NCI-H146 (cell line): Measurements from ENCODE around the gene LYSMD1.
A peak's percentile ranks its signal among the peaks of the same experiment; 100 is the strongest.

Experiments
- DNase-seq: peaks from one replicate; lab custom pipeline; 2025; lab: John Stamatoyannopoulos, UW

Gene LYSMD1

DNA sequence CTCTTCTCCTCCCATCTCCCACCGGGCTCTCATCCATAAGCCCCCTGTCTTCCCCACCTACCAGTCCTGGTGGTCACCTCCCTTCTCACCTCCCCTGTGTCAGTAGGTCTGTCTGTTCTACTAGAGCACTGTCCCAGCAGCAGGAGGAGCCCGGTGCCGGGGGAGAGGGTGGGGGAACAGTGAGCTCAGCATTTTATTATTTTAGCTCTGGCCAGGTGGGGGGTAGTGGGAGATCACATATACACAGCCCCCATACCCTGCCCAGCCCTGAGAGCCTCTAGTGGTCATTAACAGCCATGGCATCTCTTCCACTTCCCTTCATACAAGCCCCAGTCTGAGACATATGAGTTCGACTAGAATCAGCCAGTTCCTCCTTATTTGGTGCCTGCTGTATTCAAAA, 10.2 kb upstream of the LYSMD1 start, which contains the start of gene TMOD4:
Gene TMOD4 (minus strand): TSS at position 119 of the 400 bp plus-strand sequence. CDS start 1,106 bp downstream, outside the sequence.
- DNase-seq, result no peak

- DNase-seq, result no peak
Measured at GRCh38 chr1:151175041-151175741, 9.5 kb upstream of the LYSMD1 start.

DNA sequence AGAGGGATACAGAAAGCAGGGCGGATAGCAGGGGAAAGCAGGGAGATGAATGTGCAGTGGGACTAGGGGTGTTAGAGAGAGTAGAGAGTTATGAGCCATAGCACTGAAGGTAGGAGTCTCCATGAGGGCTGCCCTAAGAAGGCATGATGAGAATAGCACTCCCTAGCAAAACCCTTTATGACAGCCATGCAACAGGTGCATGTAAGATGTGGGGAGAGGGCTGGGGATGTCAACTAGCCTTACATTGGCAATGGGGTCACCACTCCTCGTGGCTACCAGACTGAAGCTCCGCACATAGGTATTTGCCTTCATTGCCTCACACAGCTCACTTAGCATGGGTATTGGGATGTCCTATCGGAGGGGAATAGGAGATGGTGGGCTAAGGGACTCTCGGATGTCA, 5.5 kb upstream of the LYSMD1 start:
- no peak for DNase-seq

DNA sequence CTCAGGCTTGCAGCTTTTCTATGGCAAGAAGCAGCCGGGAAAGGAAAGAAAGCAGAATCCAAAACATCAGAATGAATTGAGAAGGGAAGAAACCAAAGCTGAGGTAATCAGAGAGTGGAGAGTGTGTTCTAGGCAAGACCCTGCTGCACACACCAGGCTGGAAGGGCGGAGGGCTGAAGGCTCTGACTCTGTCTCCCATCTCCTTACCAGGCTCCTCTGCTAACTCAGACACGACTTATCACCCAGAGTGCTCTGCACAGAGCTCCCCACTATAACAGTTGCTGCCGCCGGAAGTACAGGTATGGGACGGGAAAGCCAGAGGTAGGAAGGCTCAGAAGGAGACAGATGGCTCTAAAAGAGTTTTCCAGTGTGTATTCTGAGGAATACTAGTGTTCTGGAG, 1.4 kb upstream of the LYSMD1 start:
- DNase-seq, result no peak

- peak; percentile 42 for DNase-seq
Measured at GRCh38 chr1:151166505-151166956, 829 bp upstream of the LYSMD1 start.

DNA sequence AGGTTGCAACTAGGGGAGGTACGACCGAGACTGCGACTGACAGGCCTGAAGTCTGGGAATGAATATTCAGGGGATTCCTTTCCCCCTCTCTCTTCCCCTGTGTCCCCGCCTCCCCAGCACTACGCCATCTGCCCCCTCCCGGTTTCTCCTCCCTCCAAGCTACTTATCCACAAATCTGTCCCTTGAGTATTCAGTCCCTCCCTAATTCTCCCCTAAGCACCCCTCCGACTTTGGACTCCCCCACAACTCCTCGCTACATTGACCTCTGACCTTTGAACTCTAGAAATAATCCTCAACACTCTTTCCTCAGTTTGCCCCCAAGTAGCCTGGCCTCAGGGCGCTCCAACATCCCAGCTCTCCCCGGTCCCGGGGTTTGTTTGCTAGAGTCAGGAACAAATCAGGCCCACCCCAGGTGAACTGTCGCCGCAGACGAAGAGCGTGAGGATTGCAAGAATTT, 393 bp downstream of the LYSMD1 start:
- peak; percentile 68 for DNase-seq

GRCh38 chr1:151164732-151165280, 896 bp downstream of the LYSMD1 start:
- no peak for DNase-seq

GRCh38 chr1:151159373-151159772, 6.3 kb downstream of the LYSMD1 start:
- no peak for DNase-seq

- DNase-seq, result no peak
Measured at GRCh38 chr1:151158751-151159251, 6.9 kb downstream of the LYSMD1 start.

DNA sequence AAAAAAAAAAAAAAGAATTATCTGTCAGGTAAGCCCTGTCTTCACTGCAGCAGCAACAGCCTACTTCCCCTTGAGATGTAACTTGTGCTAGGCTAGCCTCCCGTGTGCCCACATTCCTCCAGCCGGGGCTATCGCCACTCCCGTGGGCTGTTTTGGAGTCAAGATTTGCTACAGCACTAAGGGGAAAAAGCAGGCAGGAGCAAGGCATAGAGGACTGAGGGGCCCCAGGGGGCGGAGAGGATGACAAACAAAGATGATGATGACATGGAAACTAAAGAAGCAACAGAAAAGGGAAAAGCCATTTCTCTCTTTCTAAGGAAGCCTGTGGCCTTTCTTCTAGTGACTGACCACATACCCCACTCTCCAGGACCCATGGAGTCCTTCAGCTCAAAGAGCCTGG, 7.4 kb downstream of the LYSMD1 start:
- no peak for DNase-seq

GRCh38 chr1:151157067-151157531, 8.6 kb downstream of the LYSMD1 start:
- DNase-seq, result no peak

GRCh38 chr1:151156515-151156819, 9.2 kb downstream of the LYSMD1 start, which contains the start of gene TNFAIP8L2:
Gene TNFAIP8L2 (plus strand): TSS chr1:151156649. CDS start chr1:151158698, 2,049 bp downstream.
- no peak for DNase-seq

DNA sequence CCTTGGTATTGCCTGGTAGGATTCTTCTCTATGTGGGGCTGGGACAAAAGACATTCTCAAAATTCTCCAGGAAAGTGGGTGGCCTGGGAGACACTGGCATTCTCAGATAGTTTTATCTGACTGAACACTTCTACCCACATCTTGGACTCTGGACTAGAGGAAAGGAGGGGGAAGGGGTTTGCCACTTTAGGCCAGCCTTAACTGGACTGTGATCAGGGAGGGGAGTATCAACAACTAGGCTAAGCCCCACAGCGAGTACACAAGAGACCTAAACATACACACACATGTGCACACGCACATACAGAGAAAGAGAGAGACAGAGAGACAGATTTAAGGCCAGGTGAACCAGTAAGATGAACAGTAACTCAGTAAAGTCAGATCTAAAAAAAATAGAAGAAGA, 18.0 kb downstream of the LYSMD1 start:
- DNase-seq, result no peak

GRCh38 chr1:151147132-151147503, 18.6 kb downstream of the LYSMD1 start:
- no peak for DNase-seq

DNA sequence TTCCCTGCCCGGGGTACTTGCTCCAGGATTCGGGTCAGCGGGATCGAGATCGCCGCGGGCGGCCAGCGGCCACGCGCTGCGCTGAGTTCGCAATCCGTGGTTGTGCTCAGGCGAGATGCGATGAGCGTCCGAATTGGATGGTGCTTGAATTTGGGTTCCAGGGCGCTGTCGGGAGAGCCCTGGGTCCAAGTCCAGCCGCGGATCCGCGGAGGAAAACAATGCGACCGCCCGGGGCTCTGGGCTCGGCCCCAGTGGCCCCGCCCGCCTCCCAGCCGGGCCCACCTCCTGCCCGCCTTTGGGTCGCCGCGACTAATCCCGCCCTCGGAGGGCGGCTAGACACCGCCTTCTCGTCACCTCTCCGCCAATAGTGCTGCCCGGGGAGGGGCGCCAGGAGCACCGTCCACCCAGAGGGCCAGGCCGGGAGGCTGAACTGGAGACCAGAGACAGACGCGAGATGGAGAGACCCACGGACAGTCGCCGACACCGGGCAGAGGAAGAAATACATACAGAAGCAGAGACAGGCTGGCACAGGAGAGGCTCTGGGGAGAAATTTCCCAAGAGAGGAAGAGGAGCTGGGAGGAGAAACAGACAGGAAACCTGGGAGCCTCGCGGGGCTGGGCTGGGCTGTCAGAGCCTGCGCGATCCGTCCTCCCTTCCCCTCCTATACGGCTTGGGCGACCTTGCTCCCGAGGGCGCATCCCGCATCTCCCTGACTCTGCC, 19.1 kb downstream of the LYSMD1 start, which contains the start of gene SEMA6C:
Gene SEMA6C (minus strand): TSS at position 220 of the 720 bp plus-strand sequence. CDS start 4,010 bp downstream, outside the sequence.
- DNase-seq, result peak; percentile 92

- DNase-seq, result no peak
Measured at GRCh38 chr1:151146072-151146411, 19.7 kb downstream of the LYSMD1 start.

- peak; percentile 10 for DNase-seq
Measured at GRCh38 chr1:151145304-151146071, 20.2 kb downstream of the LYSMD1 start.

DNA sequence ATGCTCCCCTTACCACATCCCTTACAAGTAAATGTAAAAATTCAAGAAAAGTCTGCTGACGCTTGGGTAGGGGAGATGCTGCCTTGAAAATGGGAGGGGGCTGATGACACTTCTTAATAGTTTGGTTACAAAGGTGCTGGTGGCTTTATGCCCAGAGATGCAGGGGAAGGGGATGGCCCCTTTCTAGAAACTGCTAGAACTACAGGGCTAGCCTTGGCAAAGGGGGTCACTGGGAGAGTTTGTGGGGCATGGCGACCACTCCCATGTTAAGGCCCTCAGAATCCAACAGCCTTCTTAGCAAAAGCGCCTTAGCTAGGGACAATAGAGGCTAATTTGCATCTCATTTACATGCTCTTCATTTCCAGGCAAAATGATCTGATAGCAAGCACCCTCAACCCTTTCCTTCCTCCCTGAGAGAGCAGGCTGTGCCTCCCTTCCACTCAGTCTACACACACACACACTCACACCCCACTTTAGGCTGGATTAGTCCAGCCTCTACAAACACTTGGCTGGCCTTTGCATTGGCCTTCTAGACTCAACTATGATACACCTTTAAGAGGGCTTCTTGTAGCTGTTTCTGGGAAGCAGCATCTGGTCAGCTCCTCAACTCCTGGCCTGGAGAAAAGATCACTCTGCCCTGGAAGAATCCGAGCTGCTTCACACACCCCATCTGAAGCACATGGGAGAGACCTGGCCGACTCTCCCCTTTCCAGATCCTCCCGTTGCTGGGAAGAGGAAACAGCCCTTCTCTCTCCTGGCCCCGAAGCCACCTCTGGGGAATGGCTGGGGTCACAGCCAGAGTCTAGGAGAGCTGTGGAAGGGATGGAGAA, 21.0 kb downstream of the LYSMD1 start:
- DNase-seq, result no peak

GRCh38 chr1:151143986-151144385, 21.7 kb downstream of the LYSMD1 start:
- DNase-seq, result no peak

DNA sequence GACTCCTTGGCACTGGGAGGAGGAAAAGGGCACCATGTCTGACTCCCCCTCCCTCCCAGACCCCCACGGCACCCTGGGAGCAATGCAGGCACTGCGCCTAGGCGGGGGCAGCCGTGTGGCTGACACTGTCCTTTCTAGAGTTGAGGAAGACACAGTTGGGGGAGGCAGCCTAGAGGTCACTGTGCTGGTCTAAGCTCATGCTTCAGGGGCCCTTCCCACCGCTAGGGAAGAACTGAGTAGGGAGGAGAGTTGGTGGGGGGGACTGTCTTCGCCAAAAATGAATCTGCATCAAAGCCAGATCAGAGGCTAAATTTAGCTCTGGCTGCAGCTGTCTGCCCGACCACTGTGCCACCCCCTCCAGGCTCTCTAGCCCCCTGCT, 22.7 kb downstream of the LYSMD1 start:
- DNase-seq, result no peak

GRCh38 chr1:151142411-151143056, 23.2 kb downstream of the LYSMD1 start:
- no peak for DNase-seq
